HG03280 (cell line): ENCODE results near the gene CABP4.
"Not testable (repeated sequence)": the region's sequence is repeated elsewhere in the genome, so short reads cannot be mapped to it uniquely, and the experiment has no call there.

Experiments used
- ATAC-seq: cut with Tn5 transposase; IDR thresholded peaks from one replicate; pipeline ENCODE4 v1.9.1; 2021; ENCODE audit warnings: mild to moderate bottlenecking, moderate library complexity; ENCODE audit not compliant: unreplicated experiment

CABP4 gene

GRCh38 chr11:67418476-67419281 is 36.5 kb upstream of the CABP4 start:
- no peak for ATAC-seq

GRCh38 chr11:67419325-67420049 is 35.7 kb upstream of the CABP4 start:
- no peak for ATAC-seq

- no peak for ATAC-seq
These were observed 35.0 kb upstream of the CABP4 start for GRCh38 chr11:67420147-67420645.

- peak; percentile 93 for ATAC-seq
These were observed 34.3 kb upstream of the CABP4 start for GRCh38 chr11:67420646-67421429.

- ATAC-seq = no peak
These were observed 33.6 kb upstream of the CABP4 start for GRCh38 chr11:67421430-67422031.

GRCh38 chr11:67422891-67423290 is 32.3 kb upstream of the CABP4 start:
- ATAC-seq = no peak

GRCh38 chr11:67423466-67423865 is 31.7 kb upstream of the CABP4 start:
- no peak for ATAC-seq

GRCh38 chr11:67423891-67424613 is 31.1 kb upstream of the CABP4 start:
- ATAC-seq = no peak

GRCh38 chr11:67427364-67427859 is 27.7 kb upstream of the CABP4 start:
- not testable (repeated sequence) for ATAC-seq

- peak; percentile 88 for ATAC-seq
These were observed 26.8 kb upstream of the CABP4 start, which contains the start of gene RPS6KB2 for GRCh38 chr11:67428052-67429001. TSS of gene RPS6KB2 (plus strand) at chr11:67428494. CDS start at chr11:67428546, 52 bp downstream.

GRCh38 chr11:67429038-67429668 is 26.0 kb upstream of the CABP4 start:
- ATAC-seq = no peak

- ATAC-seq = no peak
These were observed 25.4 kb upstream of the CABP4 start for GRCh38 chr11:67429722-67430121.

- no peak for ATAC-seq
These were observed 23.6 kb upstream of the CABP4 start for GRCh38 chr11:67431346-67432249.

GRCh38 chr11:67432655-67433349 is 22.4 kb upstream of the CABP4 start:
- ATAC-seq = no peak

- no peak for ATAC-seq
These were observed 21.4 kb upstream of the CABP4 start for GRCh38 chr11:67433536-67434394.

GRCh38 chr11:67434395-67434881 is 20.7 kb upstream of the CABP4 start:
- no peak for ATAC-seq
